DMS153 (cell line): ENCODE results near the gene KBTBD12.
"Not testable (repeated sequence)": the region's sequence is repeated elsewhere in the genome, so short reads cannot be mapped to it uniquely, and the experiment has no call there.

Experiments used
- DNase-seq: peaks from one replicate; lab custom pipeline; 2025; lab: John Stamatoyannopoulos, UW

KBTBD12 gene

DNA sequence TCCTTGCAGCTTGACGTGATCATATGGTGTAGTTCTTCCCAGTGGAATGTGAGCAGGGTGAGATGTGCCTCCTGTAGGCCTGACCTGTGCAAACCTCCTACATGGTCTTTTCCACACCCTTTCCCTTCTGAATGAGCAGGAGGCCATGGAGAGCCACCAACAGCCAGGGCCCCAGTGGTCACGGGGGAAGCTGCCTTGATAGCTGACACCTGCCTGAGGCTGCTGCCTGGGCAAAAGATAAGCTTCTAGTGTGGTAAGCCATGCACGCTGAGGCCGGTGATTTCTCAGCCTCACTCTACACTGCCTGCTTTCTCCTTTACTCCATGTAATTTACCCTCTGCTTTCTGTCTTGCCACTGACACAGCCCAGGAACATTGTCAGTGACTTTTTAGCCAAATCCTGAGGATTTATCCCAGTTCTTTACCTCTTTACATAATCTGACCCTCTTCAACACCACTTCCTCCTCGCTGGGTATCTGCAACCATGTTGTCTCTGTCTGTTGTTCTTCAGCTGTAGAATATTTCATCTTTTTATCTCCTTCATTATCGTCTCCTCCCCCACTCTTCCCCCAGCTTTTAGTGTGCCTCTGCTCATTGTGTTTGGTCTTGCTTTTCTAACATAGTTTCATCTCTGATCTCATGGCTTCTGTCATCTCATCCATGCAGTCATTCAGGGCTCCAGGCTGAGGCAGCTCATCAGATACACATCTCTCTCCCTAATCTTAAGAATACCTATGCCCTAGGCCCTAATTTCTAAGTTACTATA, 11.2 kb upstream of the KBTBD12 start:
- no peak for DNase-seq

DNA sequence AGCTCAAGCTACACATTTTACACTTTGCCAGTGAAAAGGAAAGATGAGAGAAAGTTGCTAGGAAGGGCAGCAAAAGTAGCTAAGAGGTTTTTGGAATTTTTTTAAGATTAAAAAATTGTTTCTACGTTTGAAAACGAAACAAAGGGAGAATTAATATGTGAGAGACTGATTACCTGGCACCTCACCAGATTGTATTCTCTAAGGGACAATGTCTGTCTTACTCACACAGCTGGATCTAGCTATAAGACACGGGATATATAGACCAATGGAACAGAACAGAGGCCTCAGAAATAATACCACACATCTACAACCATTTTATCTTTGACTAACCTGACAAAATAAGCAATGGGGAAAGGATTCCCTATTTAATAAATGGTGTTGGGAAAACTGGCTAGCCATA, 9.5 kb upstream of the KBTBD12 start:
- no peak for DNase-seq

DNA sequence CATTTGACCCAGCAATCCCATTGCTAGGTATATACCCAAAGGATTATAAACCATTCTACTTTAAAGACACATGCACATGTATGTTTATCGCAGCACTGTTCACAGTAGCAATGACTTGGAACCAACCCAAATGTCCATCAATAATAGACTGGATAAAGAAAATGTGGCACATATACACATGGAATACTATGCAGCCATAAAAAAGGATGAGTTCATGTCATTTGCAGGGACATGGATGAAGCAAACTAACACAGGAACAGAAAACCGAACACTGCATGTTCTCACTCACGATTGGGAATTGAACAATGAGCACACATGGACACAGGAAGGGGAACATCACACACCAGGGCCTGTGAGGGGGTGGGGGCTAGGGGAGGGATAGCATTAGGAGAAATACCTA, 8.4 kb upstream of the KBTBD12 start:
- DNase-seq, result not testable (repeated sequence)

DNA sequence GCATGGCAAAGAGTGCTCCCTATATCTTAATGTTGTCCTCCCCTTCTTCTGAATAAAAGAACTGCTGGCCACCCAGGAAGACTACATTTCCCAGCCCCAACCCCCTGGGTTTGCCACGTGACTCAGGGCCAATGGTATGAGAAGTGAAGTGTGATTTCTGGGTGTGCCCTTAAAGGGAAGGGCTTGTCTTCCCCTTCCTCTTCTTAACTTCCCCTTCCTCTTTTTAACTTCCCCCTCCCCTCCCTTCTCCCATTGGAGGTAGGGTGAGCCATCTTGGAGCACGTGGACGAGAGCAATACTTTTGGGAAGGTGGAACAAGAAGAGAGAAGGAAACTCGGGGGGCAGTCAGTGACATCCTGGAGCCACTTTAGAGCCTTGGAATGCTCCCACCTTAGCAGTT, 6.8 kb upstream of the KBTBD12 start:
- no peak for DNase-seq

DNA sequence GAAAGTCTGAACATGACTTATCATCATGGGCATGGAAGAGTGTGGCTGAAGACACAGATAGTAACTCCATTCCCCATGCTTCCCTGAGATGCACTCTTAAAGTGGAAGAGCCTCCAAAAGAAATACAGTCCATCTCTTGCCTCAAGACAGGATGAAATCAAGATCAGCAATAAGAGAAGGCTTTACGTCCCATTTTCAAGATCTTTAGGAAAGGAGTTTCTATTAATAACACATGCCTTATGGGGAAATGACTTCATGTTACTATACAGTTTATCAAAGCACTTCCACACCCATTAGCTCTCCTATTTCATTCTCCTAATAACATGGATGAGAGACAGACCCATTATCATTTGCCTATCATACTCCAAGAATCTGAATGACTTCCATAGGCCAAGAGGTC, 6.1 kb upstream of the KBTBD12 start:
- DNase-seq, result no peak

DNA sequence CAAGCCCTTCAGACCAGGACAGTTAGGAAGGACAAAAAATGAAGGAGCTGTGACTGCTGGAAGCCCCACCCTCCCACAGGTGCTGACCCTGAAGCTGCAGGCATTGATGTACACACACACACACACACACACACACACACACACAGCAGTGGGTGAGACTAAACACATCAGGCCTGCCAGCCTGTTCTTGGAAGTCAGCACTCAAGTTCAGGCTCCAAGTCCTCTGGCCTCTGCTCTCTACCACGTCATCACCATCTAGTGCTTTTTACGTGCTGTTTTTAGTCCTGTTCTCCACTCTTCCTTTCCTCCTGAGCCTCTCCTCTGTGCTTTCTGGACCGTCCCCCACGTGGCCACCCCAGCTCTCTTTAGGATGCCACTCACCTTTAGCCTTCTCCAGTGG, 5.4 kb upstream of the KBTBD12 start:
- no peak for DNase-seq

DNA sequence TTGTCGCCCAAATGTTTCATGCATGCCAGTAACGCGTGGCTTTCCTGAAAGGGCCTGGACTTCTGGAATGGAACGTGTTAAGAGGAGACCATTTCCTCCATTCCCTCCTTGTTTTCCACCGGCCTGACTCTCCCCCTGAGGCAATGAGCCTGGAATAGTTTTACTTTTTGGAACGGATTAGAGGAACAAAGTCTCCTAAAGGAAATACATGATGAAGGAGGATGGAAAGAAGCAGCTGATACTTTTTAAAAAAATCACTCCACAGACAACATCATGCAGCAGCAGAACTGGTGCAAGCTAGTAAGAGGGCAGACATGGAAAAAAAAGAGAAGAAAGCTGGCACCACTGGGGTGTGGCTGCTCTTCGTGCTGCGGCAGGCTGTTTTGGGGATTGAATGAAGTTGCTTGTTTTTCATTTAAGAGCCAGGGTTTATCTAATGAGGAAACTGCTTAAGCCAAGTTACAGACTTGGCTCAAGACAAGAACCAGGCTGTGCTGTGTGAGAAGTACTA, 3.6 kb upstream of the KBTBD12 start:
- DNase-seq, result no peak

DNA sequence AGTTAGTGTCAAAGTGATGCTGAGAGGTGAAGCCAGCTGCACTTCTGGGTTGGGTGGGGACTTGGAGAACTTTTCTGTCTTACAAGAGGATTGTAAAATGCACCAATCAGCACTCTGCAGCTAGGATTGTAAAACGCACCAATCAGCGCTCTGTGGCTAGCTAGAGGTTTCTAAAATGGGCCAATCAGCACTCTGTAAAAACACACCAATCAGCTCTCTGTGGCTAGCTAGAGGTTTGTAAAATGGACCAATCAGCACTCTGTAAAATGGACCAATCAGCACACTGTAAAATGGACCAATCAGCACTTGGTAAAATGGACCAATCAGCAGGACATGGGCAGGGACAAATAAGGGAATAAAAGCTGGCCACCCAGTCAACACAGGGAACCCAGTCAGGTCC, 1.2 kb upstream of the KBTBD12 start:
- not testable (repeated sequence) for DNase-seq

DNA sequence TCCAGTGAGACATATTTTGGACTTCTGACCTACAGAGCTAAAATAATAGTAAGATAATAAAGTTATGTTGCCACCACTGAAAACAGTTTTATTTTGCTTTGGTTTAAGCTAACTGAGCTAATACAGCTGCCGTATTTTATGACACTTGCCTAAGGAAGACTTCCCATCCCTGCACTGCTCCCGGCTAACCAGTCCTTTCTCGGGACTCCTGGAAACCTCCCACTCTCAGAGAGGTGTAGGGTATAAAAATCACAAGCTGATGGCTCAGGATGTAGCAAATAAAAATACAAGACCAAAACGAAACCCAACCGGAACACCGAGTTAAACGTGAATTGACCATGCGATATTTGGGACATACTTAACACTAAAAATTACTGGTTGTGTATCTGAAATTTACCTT, 448 bp upstream of the KBTBD12 start:
- no peak for DNase-seq

DNA sequence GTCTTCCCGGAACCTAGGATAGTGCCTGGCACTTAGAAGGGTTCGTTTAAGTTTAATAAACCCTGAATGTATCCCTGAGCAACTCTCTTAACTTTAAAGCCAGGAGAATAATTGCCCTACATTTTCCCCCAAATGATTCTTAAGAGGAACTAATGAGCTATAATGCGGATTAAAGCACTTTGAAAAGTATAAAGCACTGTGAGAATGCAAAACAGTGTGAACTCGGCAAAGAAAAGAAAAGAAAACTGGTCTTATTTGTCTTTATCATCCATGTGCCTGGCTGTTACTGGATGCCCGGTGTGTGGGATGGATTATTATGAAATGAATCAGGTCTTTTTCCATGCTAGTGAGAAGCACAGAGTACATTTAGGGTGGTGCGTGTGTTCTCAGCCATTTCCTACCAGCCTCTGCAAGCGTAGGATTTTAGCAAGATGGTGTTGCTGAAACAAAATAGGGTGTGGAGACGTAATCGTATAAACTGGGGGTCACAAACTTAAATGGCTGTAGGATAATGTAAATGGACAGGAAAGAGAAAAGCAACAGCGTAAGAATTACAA, 983 bp downstream of the KBTBD12 start:
- no peak for DNase-seq

DNA sequence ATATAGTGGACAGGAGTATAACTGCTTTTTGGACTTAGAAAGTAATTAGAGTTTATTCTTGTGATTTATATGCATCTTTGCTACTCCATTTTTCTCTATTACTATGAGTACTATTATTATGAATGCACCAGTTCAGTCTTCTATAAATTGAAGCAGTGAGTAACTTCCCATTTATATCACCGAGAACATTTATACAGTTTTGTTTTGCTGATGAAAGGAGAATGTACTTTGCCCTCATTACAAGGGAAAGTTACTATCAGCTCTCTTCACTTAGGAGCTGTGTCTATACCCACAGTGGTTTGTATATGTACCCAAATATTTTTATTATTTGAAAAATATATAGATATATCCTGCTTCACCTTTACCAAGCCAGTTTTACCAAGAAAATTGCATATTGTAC, 5.7 kb downstream of the KBTBD12 start:
- no peak for DNase-seq

DNA sequence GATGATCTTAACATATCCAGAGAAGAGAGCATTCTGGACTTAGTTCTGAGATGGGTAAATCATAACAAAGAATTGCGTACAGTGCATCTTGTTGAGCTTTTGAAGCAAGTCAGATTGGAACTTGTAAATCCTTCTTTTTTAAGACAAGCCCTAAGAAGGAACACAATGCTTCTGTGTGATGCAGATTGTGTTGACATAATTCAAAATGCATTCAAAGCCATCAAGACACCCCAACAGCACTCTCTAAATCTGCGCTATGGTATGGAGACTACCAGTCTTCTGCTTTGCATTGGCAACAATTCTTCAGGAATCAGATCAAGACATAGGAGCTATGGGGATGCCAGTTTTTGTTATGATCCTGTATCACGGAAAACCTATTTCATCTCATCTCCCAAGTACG, 8.6 kb downstream of the KBTBD12 start:
- DNase-seq, result no peak

DNA sequence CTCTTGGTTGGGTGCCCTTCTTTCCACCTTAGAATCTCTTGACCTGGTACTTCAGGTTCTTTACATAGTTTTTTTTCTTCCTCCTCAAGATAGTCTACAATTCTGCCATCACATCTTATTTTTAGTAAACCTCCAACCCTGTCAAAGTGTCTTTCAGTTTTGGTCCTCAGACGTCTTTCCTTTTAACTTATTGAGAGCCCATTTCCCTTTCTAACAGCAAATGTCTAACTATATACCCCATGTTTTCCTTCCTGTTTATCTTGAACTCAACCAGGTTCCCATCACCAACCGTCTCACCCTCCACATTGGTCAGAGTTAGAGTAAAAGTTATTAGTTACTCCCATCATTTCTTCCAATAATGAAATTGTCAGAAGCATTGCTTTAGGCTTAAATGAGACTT, 10.4 kb downstream of the KBTBD12 start:
- DNase-seq, result no peak

DNA sequence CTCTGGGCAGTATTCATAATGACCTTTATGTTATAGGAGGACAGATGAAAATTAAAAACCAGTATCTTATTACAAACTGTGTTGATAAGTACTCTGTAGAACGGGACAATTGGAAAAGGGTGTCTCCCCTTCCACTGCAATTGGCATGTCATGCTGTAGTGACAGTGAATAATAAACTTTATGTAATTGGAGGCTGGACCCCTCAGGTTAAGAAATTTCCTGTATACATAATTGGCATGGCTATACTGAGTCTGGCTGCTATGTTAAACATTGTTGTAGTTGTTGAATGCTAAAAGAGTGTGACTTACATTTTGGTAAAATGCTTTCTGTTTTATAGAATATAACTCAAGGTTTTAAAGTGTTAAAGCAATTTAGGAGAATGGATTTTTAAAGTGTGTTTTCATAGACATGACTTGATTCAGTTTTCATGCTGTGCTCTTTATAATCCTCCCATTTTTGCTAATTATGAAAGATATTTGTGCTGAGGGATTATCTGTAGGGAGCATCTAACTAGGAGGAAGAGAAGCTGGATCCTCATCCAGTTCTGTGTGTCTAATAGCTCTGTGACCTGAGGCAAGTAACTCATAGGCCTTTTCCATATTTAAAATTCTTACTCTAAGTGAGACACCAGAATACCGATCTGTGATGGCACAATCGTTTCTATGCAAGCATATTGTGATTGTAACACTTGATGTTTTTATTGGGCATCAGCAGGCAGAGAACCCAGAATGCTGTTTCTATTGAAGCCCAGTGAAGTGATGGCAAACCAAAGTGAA, 13.0 kb downstream of the KBTBD12 start:
- DNase-seq, result no peak

DNA sequence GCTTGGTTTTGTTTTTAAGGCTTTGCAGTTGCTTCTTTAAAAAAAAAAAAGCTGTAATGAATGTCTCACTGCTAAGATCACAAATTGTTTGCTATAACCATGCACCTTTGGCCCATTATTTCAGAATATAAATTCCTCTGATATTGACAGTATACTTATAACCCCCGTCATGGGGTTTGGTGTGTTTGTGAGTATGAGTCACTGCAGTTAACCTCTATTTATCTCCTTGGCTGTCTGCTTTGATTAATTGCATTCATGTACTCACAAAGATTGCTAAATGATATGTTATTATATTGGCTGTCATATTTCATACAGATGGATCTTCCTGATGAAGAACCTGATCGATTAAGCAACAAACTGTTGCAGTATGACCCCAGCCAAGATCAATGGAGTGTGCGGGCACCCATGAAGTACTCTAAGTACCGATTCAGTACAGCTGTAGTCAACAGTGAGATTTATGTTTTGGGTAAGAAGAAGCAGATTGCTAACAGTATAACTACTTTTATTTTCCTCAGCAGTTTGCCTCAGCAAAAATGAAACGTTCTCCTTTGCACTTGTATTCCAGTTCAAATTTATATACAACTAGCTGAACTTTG, 14.9 kb downstream of the KBTBD12 start:
- no peak for DNase-seq

DNA sequence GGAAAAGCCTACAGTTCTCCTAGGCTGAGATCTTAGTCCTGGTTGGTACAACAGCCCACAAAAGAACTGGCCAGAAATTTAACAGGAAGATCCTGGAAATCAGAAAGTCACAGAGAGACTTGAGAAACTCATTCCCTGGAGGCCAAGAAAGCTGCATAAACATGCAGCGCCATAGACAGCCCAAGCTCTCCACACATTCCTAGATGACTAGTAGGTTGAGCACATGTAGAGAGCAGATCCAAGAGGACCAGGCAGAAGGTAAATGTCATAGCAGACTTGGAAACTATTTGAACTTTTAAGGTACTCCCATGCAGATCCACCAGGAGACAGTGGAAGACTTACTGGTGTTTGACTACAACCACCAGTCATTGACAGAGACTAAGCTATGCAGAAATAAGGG, 18.4 kb downstream of the KBTBD12 start:
- DNase-seq, result no peak

DNA sequence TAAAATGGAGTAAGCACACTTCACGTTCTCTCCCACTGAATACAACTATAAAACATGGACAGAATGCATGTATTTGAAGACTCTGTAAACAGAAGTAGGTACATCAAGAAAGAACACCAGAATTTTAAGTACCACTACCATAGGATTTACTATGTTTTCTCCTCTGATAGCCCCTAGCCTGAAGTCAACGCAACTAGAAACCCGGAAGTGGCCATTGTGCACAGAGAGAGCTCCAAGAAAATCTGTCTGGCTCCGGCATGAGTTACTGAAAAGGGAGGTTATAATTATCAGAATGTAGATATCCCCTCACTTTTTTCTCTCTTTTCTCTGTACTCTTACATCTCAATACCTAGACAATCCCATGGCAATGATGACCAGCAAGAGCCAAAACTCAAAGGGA, 23.8 kb downstream of the KBTBD12 start:
- no peak for DNase-seq

DNA sequence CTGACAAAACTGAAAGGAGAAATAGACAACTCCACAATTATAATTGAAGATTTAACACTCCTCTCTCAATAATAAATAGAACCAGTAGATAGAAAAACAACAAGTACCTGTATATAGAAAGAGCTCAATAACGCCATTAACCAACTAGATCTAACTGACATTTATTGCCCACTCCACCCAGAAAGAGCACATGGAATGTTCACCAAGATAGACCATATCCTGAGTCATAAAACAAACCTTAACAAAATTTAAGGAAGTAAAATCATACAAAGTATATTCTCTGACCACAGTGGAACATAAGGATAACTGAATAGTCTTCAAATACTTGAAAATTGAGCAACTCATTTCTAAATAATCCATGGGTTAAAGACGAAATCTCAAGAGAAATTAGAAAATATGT, 25.1 kb downstream of the KBTBD12 start:
- DNase-seq, result no peak

DNA sequence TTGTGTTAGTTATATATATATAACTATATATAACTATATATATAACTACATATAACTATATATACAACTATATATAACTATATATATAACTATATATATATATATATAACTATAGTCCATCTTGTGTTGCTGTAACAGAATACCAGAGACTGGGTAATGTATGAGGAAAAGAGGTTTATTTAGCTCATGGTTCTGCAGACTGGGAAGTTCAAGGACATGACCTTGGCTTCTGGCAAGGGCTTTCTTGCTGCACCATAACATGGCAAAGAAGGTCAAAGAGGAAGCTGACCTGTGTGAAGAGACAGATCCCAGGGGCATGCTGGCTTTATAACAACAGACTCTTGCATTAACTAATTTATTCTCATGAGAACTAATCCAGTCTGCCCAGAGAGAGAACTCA, 27.6 kb downstream of the KBTBD12 start:
- no peak for DNase-seq

DNA sequence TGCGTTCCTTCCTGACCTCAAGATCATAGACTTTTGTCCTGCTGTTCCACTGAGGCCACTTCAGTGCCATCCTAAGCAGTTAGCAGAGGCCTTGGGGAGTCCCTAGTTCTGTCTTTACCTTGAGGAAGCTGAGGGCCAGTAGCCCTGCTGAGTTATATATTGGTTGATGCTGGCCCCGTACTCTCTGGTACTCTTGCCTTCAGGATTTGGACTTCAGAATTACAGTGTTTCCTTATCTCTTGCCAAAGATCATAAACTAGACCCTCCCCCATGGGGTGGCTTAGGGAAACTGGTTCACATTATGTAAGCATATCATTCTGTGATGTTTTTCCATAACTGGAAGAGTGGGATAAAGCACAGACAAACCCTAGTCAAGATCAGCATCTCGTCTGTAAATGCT, 33.2 kb downstream of the KBTBD12 start:
- DNase-seq, result no peak

DNA sequence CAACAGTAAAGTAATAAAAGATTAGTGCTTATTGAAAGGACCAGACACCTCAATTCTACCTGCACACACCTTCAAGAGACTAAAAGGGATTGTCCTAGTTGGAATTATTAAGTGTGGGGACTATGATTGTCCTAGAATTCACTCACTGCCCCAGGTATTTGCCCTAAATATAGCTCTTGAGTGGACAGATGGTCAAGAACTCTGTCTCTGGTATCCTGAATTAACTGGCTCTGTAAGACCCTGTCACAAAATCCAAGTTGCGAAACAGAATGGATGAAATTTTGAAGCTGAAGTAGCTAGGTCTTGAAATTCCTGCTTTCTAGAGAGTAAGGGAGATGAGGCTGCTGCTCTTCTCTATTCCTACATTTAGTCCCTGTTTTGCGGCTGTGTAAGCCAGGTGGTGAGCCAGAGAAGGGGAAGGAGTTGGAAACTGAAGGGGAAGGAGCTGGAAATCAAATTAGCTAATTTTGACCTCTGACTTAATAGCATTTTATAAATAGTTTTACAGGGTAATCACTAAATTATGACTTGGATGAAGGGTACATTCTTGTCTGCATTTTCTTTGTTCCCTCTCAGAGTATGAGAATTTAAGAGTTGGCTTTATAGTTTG, 34.5 kb downstream of the KBTBD12 start:
- no peak for DNase-seq

DNA sequence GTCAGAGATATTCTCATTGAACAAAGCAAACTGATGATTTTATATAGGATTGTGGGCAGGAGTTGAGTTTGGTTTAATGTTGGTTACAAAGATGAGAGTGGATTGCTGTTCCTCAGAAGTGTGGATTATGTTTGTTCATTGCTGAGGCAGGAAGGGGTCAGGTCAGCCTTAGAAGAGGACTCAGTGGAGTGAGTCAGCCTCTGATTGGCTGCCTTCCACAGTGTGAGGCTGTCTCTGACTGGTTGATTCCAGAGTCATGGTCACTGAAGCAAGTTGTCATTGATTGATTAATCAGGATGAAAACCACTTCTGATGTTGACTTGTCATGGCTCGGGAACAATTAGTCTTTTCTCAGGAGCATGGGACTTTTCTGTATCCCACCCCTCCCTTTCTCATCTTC, 36.2 kb downstream of the KBTBD12 start:
- no peak for DNase-seq
